ENCODE measurements around the gene AP1AR. TPM values are rescaled to one million over a fixed set of nuclear protein-coding genes. Genes with fewer than 3 reads are reported as not detected.
"Not testable (repeated sequence)": the region's sequence is repeated elsewhere in the genome, so short reads cannot be mapped to it uniquely, and the experiment has no call there.

AP1AR gene
- total and polyA plus RNA-seq, 8 donors = 9.5 to 35.6 (median 13.3) TPM

DNA sequence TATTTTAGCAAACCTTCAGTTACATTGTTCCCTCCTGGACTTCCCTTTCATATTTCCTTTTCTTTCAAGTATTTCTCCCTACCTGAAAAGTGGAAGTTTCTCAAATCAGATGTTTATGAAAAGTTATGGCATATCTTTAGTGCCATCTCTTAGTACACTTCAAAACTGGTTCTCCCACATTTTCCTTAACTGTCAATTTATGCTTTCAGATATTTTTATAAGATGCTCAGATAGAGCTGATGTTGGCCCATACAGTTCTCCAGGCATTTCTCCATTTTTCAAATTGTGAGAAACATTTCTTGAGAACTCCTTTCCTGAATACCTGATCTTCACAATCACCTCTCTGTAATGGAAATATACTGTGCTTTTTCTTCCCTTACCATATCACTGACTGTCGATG lies 32.5 kb upstream of the AP1AR start:
- H3K36me3 ChIP-seq = no peaks in the 10 kb centered on the region
- no peaks in the 10 kb centered on the region for H3K4me1 ChIP-seq
- no peaks in the 10 kb centered on the region for H3K27me3 ChIP-seq
- no peak overlapping the region for H3K27ac ChIP-seq
- WGBS, 5 donors = 60 to 79% (median 68%) methylated on average over 1 of the region's 1 CpG
- DNase-seq = no peak
- intact Hi-C loops (cut with DNase I; ENCODE audit: low total_unique reads) = no loop called here
- TF ChIP-seq CTCF (IDR thresholded peaks at IDR 0.05) (no peak), EP300 (IDR thresholded peaks at IDR 0.05) (no peak), POLR2AphosphoS5 (IDR thresholded peaks at IDR 0.05) (no peak), POLR2A (IDR thresholded peaks at IDR 0.05) (no peak)
- no peak overlapping the region for H3K4me3 ChIP-seq
- H3K9me3 ChIP-seq = no peaks in the 10 kb centered on the region

DNA sequence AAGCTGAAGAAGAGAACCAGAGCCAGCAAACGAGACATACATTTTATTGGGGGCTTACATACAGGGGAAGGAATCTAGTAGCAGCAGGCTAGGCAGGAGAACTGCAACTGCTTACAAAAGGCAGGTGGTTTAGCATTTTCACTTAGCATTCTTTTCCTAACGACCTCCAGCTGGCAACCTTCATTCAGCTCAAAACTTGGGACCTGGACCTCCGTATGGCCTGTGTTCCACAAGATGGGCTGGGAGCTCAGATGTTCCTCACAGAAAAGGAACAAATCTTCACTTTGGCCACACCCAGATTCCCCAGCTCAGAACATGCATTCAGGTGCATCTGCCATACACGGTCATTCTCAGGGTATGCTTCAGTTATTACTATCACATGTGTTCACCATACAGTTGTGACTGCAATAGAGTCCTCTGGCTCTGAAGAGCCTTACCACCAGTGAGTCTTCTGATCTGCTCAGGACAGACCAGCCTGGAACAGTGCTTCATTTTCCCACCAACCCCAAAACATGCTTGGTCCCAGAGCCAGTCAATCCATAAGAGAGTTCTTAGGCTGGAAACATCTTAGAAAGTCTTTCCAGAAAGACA lies 29.6 kb upstream of the AP1AR start:
- no peak overlapping the region for H3K27ac ChIP-seq
- DNase-seq = no peak
- no peaks in the 10 kb centered on the region for H3K36me3 ChIP-seq
- H3K27me3 ChIP-seq = no peaks in the 10 kb centered on the region
- TF ChIP-seq POLR2AphosphoS5 (IDR thresholded peaks at IDR 0.05) (no peak), CTCF (IDR thresholded peaks at IDR 0.05) (no peak), EP300 (IDR thresholded peaks at IDR 0.05) (no peak), POLR2A (IDR thresholded peaks at IDR 0.05) (no peak)
- H3K9me3 ChIP-seq = no peaks in the 10 kb centered on the region
- no peak overlapping the region for H3K4me3 ChIP-seq
- 61 to 79% (median 74%) methylated on average over 3 to 4 of the region's 4 CpGs for WGBS, 5 donors
- no peaks in the 10 kb centered on the region for H3K4me1 ChIP-seq
- intact Hi-C loops (cut with DNase I; ENCODE audit: low total_unique reads) = no loop called here

DNA sequence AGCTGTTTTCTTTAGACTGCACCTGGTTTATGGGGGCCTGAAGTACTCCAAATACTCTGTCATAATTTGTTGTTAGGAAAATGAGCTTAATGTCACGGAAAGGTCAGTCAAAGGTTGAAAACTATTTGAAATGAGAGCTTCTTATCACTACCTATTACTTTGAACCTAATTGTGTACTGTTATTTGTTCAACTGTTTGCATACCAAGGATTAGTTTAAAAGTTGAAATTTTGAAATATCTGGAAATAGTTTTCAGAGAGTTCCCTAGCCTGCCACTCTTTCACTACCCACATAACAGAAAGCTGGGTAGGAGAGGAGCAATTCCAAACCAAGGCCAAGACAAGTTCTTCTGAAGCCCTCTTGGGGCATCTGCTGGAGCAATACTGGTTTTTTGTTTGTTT lies 28.0 kb upstream of the AP1AR start:
- Histone ChIP-seq H3K27me3 (no peaks in the 10 kb centered on the region), H3K36me3 (no peaks in the 10 kb centered on the region), H3K9me3 (no peaks in the 10 kb centered on the region), H3K4me1 (no peaks in the 10 kb centered on the region), H3K27ac (no peak overlapping the region), H3K4me3 (no peak overlapping the region)
- TF ChIP-seq POLR2A (IDR thresholded peaks at IDR 0.05) = no peak
- TF ChIP-seq EP300 (IDR thresholded peaks at IDR 0.05) = no peak
- TF ChIP-seq POLR2AphosphoS5 (IDR thresholded peaks at IDR 0.05) = no peak
- TF ChIP-seq CTCF (IDR thresholded peaks at IDR 0.05) = no peak
- intact Hi-C loops (cut with DNase I; ENCODE audit: low total_unique reads) = no loop called here
- no peak for DNase-seq
- WGBS, 5 donors = 49 to 74% (median 69%) methylated on average over 1 of the region's 1 CpG

DNA sequence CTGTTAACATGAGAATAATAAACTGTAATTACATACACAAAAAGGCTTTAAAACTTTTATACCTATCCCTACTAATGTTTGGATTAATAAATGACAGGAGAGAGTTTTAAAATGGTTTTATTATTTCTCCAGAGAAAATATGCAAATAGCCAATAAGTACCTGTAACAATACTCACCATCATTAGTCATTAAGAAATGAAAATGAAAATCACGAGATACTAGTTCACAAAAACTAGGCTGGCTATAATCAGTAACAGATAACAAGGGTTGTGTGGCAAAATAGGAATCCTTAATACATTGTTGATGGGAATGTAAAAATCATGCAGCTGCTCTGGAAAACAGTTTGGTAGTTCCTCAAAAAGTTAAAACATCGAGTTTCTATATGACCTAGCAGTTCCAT lies 25.2 kb upstream of the AP1AR start:
- intact Hi-C loops (cut with DNase I; ENCODE audit: low total_unique reads) = no loop called here

DNA sequence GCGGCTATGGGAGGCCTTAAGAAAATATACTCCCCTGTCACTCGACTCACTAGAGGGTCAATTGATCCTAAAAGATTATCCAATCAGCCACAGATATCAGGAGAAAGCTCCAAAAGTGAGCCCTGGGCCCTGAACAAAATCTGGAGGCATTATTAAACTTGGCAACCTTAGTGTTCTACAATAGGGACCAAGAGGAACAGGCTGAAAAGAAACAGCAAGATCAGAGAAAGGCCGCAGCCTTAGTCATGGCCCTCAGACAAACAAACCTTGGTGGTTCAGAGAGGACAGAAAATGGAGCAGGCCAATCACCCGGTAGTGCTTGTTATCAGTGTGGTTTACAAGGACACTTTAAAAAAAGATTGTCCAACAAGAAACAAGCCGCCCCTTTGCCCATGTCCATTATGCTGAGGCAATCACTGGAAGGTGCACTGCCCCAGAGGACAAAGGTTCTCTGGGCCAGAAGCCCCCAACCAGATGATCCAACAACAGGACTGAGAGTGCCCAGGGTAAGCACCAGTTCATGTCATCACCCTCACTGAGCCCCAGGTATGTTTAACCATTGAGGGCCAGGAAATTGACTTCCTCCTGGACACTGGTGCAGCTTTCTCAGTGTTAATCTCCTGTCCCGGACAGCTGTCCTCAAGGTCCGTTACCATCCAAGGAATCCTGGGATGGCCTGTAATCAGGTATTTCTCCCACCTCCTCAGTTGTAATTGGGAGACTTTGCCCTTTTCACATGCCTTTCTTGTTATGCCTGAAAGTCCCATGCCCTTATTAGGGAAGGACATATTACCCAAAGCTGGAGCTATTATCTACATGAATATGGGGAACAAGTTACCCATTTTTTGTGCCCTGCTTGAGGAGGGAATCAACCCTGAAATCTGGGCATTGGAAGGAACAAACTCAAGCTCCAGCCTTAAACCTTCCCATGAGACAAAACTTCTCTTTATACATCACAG lies 23.2 kb upstream of the AP1AR start:
- intact Hi-C loops (cut with DNase I; ENCODE audit: low total_unique reads) = not testable (repeated sequence)

More for the DNA sequence above, 25.2 kb upstream of the AP1AR start:
- no peaks in the 10 kb centered on the region for H3K4me1 ChIP-seq
- no peaks in the 10 kb centered on the region for H3K27me3 ChIP-seq
- DNase-seq = no peak
- H3K4me3 ChIP-seq = no peak overlapping the region
- TF ChIP-seq CTCF (IDR thresholded peaks at IDR 0.05) = no peak
- no peak for TF ChIP-seq POLR2AphosphoS5 (IDR thresholded peaks at IDR 0.05)
- TF ChIP-seq POLR2A (IDR thresholded peaks at IDR 0.05) = no peak
- no peak for TF ChIP-seq EP300 (IDR thresholded peaks at IDR 0.05)
- H3K27ac ChIP-seq = no peak overlapping the region
- H3K9me3 ChIP-seq = no peaks in the 10 kb centered on the region
- H3K36me3 ChIP-seq = no peaks in the 10 kb centered on the region
- 67 to 78% (median 70%) methylated on average over 2 of the region's 2 CpGs for WGBS, 5 donors

More for the DNA sequence above, 23.2 kb upstream of the AP1AR start:
- not testable (repeated sequence) for H3K27ac ChIP-seq, DNase-seq, H3K4me1 ChIP-seq, H3K4me3 ChIP-seq, H3K27me3 ChIP-seq, H3K9me3 ChIP-seq, H3K36me3 ChIP-seq
- WGBS, 5 donors = 70 to 84% (median 81%) methylated on average over 7 of the region's 7 CpGs

All from stomach (tissue), 9 donors.